Sigmoid colon (tissue), 4 donors: ENCODE measurements around the gene THUMPD1.
"Not testable (repeated sequence)": the region's sequence is repeated elsewhere in the genome, so short reads cannot be mapped to it uniquely, and the experiment has no call there.

Source experiments
- EP300 ChIP-seq, 4 donors: sonication (generic); formaldehyde crosslinking; IDR thresholded peaks; one replicate each; pipeline ENCODE4 v1.6.1; 2017; ENCODE audit warnings: antibody characterized with exemption in 4 of 4
- POLR2AphosphoS5 ChIP-seq, 4 donors: sonication (generic); formaldehyde crosslinking; IDR thresholded peaks; one replicate each; pipeline ENCODE4 v1.6.1; 2017; ENCODE audit warnings: antibody characterized with exemption in 4 of 4
- TF ChIP-seq, protein P1 (sequence below), 4 experiments: fragments of 450-650 bp in 3 of 4; fragments of 200-600 bp in 1 of 4; IDR thresholded peaks; one replicate each; pipeline ENCODE4 v1.5.1; 2016 to 2019; ENCODE audit warnings: antibody characterized with exemption in 4 of 4, mild to moderate bottlenecking in 3 of 4, moderate library complexity in 2 of 4

DNA sequence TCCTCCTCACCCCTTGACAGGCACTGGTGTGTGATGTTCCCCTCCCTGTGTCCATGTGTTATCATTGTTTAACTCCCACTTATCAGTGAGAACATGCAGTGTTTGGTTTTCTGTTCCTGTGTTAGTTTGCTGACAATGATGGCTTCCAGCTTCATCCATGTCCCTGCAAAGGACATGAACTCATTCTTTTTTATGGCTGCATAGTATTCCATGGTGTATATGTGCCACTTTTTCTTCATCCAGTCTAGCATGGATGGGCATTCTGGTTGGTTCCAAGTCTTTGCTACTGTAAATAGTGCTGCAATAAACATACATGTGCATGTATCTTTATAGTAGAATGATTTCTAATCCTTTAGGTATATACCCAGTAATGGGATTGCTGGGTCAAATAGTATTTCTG is 39.9 kb downstream of the THUMPD1 start:
- not testable (repeated sequence) for TF ChIP-seq POLR2AphosphoS5, EP300 (IDR thresholded peaks at IDR 0.05)
- TF ChIP-seq, protein P1, sequence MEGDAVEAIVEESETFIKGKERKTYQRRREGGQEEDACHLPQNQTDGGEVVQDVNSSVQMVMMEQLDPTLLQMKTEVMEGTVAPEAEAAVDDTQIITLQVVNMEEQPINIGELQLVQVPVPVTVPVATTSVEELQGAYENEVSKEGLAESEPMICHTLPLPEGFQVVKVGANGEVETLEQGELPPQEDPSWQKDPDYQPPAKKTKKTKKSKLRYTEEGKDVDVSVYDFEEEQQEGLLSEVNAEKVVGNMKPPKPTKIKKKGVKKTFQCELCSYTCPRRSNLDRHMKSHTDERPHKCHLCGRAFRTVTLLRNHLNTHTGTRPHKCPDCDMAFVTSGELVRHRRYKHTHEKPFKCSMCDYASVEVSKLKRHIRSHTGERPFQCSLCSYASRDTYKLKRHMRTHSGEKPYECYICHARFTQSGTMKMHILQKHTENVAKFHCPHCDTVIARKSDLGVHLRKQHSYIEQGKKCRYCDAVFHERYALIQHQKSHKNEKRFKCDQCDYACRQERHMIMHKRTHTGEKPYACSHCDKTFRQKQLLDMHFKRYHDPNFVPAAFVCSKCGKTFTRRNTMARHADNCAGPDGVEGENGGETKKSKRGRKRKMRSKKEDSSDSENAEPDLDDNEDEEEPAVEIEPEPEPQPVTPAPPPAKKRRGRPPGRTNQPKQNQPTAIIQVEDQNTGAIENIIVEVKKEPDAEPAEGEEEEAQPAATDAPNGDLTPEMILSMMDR (IDR thresholded peaks at IDR 0.05): not testable (repeated sequence)
